IPS-NIHi11 (cell line): ENCODE measurements around the gene CHD3.

ENCODE experiments used
- DNase-seq: peaks from one replicate; pipeline ENCODE4 v3.0.0; 2012; ENCODE audit warnings: mixed read lengths, low spot score

The CHD3 gene

DNA sequence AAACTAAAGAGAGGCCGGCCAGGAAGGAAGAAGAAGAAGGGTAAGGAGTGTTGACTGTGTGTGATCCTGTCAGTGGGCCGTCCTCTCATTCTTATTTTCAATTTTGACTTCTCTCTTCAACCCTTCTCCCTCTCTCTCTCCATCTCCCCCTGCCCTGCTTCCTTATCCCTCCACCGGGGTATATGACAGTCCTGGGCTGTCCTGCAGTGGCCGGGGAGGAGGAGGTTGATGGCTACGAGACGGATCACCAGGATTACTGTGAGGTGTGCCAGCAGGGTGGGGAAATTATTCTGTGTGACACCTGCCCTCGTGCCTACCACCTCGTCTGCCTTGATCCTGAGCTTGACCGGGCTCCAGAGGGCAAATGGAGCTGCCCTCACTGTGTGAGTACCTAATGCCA lies 5.6 kb downstream of the CHD3 start:
- DNase-seq, result no peak

DNA sequence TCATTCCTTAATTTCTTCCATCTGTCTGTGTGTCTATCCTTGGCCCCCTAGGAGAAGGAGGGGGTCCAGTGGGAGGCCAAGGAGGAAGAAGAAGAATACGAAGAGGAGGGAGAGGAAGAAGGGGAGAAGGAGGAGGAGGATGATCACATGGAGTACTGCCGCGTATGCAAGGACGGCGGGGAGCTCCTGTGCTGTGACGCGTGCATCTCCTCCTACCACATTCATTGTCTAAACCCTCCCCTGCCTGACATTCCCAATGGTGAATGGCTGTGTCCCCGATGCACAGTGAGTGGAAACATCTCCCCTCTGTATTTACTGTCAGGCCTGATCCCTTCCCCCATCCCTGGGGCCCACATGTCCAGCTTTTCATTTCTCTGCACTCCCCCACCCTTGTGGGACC lies 6.3 kb downstream of the CHD3 start:
- no peak for DNase-seq

DNA sequence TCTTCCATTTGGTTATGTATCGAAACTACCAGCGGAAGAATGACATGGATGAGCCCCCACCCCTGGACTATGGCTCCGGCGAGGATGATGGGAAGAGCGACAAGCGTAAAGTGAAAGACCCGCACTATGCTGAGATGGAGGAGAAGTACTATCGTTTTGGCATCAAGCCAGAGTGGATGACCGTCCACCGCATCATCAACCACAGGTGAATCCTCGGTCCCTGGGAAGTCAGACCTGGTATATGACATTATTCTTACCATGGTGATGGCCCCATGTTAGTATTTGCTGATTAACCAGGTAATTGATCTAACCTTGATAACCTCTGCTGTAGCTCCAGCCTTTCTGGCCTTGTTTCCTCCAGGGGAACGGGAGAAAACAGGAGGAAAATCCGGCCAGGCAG lies 8.5 kb downstream of the CHD3 start:
- DNase-seq, result no peak

DNA sequence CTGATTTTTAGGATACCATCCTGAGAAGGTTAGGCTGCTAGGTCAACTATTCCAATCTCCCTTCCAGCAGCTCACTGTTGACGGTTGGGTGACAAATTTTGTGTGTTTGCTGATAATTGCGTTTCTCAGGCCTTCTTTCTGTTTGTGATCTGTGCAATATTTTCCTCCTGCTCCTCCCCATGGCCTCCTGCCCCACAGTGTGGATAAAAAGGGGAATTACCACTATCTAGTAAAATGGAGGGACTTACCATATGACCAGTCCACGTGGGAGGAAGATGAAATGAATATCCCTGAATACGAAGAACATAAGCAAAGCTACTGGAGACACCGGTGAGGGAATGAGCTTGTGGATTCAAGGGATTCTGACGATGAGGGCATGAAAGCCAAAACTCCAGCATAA lies 9.2 kb downstream of the CHD3 start:
- DNase-seq, result no peak

DNA sequence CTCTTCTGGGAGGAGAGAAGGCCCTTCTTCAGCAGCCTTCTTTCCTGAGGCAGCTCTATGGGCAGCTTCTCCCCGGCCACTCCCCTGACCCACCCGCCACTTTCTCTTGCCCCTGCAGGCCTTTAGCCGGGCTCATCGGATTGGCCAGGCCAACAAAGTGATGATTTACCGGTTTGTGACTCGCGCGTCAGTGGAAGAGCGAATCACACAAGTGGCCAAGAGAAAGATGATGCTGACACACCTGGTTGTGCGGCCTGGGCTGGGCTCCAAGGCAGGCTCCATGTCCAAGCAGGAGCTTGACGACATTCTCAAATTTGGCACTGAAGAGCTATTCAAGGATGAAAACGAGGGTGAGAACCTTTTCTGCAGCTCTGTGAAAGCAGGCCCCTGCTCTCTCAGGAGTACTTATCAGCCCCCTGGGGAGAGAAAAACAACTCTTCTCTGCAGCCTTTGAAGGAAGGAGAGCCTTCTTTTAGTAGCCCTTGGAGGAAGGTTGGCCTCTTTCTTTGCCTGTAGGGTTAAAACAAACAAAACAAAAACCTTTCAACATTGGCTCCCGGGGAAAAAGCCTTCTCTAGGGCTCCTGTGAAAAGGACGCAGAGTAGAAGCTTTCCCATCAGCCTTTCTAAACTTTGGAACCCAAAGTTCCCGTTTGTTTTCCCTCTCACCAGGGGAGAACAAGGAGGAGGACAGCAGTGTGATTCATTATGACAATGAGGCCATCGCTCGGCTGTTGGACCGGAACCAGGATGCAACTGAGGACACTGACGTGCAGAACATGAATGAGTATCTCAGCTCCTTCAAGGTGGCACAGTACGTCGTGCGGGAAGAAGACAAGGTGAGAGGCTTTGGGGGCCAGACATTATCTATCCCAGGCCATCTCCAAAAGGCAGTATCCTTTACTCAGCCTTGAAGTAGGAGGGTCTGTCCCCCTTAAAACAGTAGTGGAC lies 14.8 kb downstream of the CHD3 start:
- no peak for DNase-seq

DNA sequence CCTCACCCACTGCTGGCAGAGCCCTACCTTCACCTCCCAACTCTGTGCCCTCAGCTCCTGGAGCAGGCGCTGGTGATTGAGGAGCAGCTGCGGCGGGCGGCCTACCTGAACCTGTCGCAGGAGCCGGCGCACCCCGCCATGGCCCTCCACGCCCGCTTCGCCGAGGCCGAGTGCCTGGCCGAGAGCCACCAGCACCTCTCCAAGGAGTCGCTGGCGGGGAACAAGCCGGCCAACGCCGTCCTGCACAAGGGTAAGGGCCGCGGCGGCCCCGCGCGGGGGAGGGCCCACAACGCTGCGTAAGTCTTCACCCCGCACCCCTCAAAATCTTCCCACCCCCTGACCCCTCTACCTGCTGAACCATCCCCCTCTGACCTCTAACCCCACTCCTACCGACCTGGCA lies 20.5 kb downstream of the CHD3 start:
- no peak for DNase-seq

DNA sequence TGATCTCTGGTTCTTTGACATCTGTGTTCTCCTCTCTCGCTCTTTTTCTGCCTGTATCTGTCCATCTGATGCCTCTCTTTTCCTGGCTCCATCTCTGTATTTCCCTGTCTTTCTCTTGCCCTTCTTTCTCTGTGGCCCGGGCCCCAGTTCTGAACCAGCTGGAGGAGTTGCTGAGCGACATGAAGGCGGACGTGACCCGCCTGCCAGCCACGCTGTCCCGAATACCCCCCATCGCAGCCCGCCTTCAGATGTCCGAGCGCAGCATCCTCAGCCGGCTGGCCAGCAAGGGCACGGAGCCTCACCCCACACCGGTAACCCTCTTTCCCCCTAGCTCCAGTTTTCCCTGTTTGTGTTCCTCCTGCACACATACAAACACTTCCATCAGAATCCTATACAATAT lies 21.7 kb downstream of the CHD3 start:
- DNase-seq, result no peak

DNA sequence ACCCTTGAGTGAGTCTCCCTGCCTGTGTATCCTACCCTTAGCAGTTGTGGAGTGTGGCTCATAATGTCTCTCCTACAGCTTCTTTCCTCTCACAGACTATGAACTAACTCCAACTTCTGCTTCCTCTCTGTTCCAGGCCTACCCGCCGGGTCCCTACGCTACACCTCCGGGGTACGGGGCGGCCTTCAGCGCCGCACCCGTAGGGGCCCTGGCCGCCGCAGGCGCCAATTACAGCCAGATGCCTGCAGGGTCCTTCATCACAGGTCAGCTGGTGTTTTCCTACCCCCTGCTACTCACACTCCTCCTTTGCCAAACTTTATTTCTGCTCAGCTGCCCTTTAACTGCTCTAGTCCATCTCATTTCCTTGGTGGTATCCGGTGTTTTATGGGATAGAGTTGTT lies 22.1 kb downstream of the CHD3 start:
- no peak for DNase-seq

DNA sequence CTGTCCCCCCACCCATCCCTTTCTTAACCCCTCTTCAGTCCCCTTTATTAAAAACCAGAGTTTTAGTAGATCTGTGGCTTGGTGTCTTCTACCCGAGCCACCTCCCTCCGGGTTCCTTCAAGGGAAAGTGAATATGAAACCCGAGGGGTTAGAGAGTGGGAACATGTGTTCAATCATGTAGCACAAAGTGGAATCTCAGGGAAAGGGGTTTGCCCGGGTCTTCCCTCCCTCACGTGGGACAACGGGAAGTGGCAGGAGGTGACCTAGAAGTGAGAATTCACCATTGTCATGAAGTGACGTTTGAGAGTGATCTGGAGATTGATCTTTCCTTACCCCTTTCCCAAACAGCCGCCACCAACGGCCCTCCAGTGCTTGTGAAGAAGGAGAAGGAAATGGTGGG lies 22.5 kb downstream of the CHD3 start:
- no peak for DNase-seq

DNA sequence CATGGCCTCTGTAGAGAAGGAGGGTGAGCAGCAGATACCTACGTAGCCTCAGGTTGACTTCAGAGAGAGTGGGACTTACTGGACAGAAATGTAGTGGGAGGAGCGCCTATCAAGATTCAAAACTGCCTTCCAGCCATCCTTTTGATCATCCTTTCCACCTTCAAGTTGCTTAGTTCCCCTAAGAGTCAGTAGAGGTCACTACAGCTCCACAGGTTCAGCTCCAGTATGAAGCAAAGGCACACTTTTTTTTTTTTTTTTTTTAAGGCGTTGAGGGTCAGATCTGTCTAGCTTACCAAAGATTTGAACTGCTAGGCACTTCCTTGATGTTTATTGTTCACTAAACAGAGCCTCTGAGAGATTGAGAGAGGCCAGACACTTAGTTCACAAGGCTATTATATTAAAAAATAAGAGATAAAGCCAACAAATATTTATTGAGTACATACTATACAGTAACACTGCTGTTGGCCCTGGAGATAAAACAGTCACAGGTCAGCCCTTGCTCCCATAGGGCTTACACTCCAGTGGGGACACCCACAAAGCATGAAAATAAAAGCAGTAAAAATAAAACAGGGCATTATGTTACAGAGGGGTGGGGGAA lies 24.4 kb downstream of the CHD3 start:
- DNase-seq, result peak; percentile 61

DNA sequence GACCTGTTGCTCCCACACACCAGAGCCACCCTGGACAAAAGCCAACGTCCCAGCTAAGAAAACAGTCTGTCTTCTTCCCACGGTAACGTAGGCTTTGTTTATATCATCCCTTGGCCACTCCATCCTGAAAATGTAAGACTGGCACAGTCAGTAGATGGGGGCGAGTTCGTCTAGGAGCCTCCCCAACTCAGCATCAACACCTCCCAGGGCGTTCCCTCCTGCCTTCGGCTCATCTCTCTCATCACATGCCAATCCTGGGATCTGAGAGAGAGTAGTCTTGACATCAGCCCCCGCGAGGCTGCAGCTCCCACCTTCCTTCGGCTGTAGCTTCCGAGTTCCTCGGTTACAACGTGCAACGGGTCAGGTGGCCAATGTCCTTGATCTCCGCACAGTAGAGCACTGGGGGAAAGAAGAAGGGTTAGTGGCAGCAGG lies 26.6 kb downstream of the CHD3 start:
- DNase-seq, result no peak

DNA sequence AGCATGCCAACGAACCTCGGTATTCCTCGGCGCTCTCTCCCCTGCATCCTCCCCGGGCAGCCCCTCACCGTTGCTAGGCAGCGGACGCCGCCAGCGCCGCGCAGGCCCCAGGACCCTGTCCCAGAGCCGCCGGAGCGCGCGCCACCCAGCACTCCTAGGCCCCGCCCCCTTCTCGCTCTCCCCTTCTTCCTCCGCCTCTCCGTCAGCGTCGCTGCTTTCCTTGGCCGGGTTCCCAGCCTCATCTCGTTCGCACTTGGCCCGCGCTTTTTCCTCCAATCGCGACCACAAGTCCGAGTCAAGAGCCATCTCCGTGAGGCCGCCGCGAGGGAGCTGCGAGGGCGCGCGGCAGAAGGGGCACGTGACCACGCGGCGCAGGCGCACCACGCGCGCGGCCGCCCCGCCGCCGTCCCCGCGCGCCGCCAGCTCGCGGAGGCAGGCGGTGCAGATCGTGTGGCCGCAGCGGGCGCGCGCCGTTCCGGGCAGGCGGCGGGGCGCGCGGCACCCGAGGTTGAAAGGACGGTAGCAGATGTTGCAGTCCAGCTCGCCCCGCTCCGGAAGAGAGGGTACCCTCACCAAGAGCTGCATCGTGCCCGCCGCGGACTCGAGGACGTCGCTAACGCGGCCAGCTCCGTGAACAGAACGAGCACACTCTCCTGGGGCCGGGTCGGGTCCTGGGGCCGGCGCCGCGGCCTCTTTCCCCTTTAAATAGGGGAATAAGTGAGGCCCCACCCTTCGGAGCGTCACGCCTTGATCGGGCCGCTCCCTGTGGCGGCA lies 27.2 kb downstream of the CHD3 start, which contains the start of gene RNF227:
Gene RNF227 (minus strand): TSS at position 679 of the 774 bp plus-strand sequence. CDS start 94 bp downstream, at position 585.
- peak; percentile 85 for DNase-seq

DNA sequence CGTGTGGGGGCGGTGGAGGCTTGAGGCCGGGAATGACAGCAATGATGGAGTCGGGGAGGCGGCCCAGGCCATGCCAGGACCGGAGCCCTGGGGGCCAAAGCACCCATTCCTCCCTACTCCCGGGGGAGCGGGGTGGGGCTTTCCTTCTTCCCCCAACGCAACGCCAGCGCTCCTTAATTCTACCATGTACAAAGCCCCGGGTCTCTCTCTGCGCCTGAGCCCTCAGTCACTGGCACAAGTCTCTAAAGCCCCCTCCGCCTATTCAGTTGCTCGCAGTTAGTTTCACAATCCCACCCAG lies 27.7 kb downstream of the CHD3 start:
- DNase-seq, result no peak

DNA sequence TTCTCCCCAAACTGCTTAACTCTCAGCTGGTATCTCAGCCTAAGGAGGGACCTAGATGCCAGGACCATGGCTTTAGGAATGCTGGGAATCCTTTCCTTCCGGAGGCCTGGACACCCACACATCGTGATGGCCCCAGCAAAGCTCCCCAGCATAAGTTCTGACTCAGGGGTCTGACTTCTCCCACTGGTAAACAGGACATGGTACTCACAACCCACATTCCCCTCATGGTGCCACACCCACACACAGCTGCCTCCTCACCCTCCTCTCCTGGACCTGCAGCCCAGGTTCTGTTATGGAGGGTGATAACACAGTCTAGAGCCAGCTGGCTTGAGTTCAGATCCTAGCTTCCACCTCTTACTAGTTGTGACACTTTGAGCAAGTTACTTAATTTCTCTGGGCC lies 28.2 kb downstream of the CHD3 start:
- no peak for DNase-seq

DNA sequence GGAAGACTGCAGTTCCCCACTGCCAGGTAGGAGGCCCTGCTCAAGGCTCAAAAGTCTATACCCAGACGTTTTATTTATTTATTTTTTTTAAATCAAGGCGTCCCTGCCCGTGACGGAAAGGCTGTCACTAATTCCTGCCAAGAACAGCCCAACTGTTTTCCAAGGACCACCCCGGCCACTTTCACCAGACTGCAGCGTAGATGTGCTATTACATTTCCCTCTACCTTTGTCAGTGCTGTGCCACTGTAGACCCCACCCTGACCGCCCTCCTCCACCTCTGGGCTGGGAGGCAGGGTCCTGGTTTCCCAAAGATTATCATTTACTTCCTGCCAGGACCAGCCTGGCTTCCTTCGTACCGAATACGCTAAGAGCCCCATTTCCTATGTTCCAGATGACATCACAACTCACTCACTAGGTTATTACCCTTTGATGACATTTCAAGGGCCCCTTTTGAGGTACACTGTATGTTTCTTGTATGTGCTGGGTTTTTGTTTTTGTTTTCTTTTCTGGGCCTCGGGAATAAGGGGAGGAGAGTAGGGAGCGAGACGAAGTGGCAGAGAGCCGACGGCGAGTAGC lies 33.8 kb downstream of the CHD3 start:
- DNase-seq, result no peak

DNA sequence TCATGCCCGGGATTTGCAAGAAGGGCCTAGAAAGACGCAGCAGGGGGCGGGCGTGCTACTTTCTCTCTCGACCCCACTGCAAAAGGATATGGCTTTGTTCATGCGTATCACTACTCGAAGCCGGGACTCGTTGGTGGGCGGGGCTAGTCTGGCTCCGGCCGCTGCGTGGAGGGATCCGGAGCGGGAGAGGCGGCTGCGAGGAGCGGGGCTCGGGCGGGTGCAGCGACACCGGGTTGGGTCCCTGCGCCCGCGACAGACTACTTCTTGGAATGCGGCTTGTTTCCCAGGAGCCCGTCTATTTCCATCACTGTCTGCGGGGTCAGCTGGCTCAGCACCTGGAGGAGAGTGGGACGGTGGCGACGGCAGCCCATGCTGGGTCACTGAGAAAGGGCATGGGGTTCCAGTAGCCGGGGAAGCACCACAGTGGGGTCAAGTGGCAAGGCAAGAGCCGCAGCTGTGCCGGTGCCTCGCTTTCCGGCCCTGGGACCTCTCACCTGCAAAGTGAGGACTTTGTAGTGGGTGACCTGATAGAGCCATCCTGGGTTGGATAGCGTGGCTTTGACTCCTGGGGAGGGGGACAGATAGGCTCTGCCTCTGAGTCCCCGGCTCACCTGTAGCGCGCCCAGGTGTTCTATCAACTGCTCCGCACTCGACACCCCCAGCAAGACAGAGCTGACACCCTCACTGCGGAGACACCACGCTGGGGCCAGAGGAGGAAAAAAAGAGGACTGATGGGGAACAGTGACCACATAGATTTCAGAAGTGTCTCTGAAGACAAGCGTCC lies 34.4 kb downstream of the CHD3 start:
- peak; percentile 88 for DNase-seq

DNA sequence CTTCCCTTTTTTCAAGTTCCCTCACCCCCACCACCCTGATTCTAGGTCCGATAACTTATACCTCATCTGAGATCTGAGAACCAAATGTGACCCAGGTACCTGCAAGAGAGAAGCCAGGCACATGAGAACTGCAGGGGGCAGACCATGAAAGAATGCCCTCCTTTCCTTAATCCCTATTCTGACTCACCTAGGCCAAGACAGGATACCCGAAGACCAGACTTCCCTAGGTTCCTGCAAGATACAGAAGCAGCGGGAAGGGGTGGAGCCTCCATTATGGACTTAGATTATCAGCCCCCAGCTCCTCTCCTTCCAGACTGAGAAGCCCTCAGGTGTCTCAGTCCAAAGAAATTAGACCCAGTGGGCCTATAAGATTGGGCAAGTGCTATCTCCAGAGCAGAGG lies 39.0 kb downstream of the CHD3 start:
- no peak for DNase-seq

DNA sequence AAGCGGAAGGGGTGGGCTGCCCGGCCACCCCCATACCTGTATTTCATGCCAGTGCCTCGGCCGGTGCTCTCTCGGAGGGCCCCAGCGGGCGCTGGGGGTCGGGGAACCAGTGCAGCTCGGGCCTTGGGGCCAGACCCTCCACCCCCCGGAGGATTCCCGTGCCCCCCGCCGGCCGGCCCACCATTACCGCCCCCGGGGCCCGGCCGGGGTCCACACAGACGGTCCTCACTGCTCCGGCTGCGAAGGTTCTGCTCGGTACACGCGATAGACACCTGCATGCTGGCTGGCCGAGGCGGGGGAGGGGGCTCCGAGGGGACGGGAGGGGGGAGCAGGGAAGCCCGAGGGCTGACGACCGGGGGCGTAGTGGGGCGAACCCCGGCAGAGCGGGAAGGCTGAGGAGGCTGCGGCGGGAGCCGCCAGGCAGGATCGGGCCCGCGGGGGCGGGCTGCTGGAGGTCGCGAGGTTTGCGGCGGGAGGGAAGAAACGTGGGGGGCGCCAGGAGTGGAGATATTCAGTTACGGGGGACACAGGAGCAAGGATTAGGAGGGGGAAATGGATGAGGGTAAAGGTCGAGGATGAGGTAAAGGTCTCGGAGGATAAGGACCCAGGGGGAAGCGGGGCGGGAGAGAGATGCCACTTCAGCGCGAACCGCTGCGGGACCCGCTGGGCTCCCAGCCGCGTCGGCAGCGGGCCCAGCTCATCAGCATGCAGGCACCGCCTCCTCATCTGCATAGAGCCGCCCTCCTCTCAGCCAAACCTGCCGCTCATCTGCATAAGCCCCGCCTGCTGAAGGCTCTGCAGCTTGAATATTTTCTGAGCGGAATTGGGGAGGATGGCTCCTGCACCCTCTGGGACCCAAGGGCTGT lies 40.8 kb downstream of the CHD3 start, which contains the start of gene KCNAB3:
Gene KCNAB3 (minus strand): TSS at position 699 of the 866 bp plus-strand sequence. CDS start 421 bp downstream, at position 278.
- DNase-seq, result peak; percentile 91

DNA sequence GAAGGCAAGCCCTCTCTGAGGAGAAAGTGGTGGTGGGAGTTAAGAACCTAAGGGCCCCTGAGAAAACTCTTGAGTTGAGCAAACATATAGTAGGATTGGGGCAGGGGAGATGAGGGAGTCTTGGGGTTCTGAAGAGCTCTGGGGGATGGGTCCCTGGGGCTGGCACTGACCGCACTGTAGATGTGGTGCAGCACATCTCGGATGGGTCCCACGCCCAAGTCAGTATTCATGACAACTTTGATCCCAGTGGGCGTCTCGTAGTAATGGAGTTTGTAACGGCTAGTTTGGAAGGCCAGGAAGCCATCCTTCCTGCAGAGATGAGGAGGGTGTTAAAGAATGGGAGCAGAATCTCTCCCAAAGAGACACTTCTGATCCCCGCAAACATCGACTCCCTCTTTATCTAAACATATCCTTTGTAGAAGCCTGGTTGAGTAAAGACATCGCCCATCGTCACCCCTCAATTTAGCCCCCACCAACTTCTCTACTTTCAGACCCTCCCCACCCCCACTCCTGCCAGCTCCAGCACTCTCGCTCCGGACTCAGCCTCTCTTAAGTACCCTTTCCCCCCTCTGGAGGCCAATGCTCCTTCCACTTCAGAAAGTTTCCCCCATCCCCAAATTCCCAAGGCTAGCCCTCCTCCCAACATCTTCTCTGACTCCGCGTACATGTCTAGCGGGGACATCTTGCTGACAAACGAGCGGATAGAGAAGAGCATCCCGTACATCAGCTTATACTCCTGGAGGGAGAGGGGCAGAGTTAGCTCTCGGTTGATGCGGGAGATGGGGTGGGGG lies 42.4 kb downstream of the CHD3 start:
- DNase-seq, result no peak
